CD4-positive, alpha-beta T cell (primary cell): ENCODE data around the gene RGS10. TPM values are rescaled to one million over a fixed set of nuclear protein-coding genes. Genes with fewer than 3 reads are reported as not detected.

Source experiments
- ATAC-seq: fragments of 200-7000 bp; cut with Tn5 transposase; one replicate; pipeline ENCODE4 v1.10.0; 2022; ENCODE audit warnings: mild to moderate bottlenecking; ENCODE audit not compliant: poor library complexity
- CTCF ChIA-PET: fragments of 350-600 bp; sonication (Branson Sonifier 250); formaldehyde crosslinking; loops from one replicate; lab custom pipeline; 2021; ENCODE audit warnings: antibody characterized with exemption, inconsistent platforms; lab: Charles Lee
- POLR2A ChIA-PET: fragments of 350-600 bp; sonication (Branson Sonifier 250); formaldehyde crosslinking; loops from one replicate; lab custom pipeline; 2021; ENCODE audit warnings: antibody characterized with exemption, inconsistent platforms; lab: Charles Lee
- DNase-seq, 14 experiments: peaks; one replicate each; pipeline ENCODE4 v3.0.0-alpha.2; 2013 to 2020; ENCODE audit warnings: mixed read lengths in 2 of 14
- H3K27ac ChIP-seq, 2 donors: one replicate each; pipeline versions ENCODE4 v1.5.1 to v1.7.0; 2013; ENCODE audit warnings: low read length in 2 of 2, low read depth in 1 of 2, mild to moderate bottlenecking in 1 of 2
- H3K27me3 ChIP-seq, 2 experiments: 1 replicate in 1 of 2; 2 replicates in 1 of 2; pipeline versions ENCODE4 v1.6.1 to v1.7.0; 2013; ENCODE audit warnings: low read length in 2 of 2, control low read depth in 1 of 2, mild to moderate bottlenecking in 1 of 2, moderate library complexity in 1 of 2; ENCODE audit not compliant: insufficient read depth in 2 of 2, control insufficient read depth in 1 of 2
- H3K36me3 ChIP-seq: one replicate; pipeline ENCODE4 v1.6.1; 2013; ENCODE audit warnings: low read length, control low read depth; ENCODE audit not compliant: insufficient read depth
- H3K4me1 ChIP-seq: one replicate; pipeline ENCODE4 v1.6.1; 2013; ENCODE audit warnings: low read length, control low read depth; ENCODE audit not compliant: insufficient read depth
- H3K4me3 ChIP-seq: one replicate; pipeline ENCODE4 v1.5.1; 2013; ENCODE audit warnings: mild to moderate bottlenecking, low read length, moderate library complexity
- H3K9me3 ChIP-seq, 2 experiments: 1 replicate in 1 of 2; 2 replicates in 1 of 2; pipeline versions ENCODE4 v1.6.1 to v1.7.0; 2013; ENCODE audit warnings: low read length in 2 of 2, mild to moderate bottlenecking in 2 of 2, control low read depth in 1 of 2, moderate library complexity in 1 of 2; ENCODE audit not compliant: control insufficient read depth in 1 of 2, insufficient read depth in 1 of 2
- H3K27ac Mint-ChIP-seq: one replicate; pipeline ENCODE4 v1.8.0; 2020; ENCODE audit warnings: mixed read lengths
- H3K27me3 Mint-ChIP-seq: one replicate; pipeline ENCODE4 v1.8.0; 2021; ENCODE audit warnings: mixed read lengths
- H3K36me3 Mint-ChIP-seq: one replicate; pipeline ENCODE4 v1.8.0; 2021; ENCODE audit warnings: low read depth, mixed read lengths
- H3K4me1 Mint-ChIP-seq: one replicate; pipeline ENCODE4 v1.8.0; 2021; ENCODE audit warnings: low read depth, mixed read lengths
- H3K4me3 Mint-ChIP-seq: one replicate; pipeline ENCODE4 v1.8.0; 2020; ENCODE audit warnings: mild to moderate bottlenecking, mixed read lengths
- H3K9me3 Mint-ChIP-seq: one replicate; pipeline ENCODE4 v1.8.0; 2020; ENCODE audit warnings: mixed read lengths
- intact Hi-C, 2 experiments: fragments of 100-400 bp; cut with DNase I in 1 of 2; cut with micrococcal nuclease in 1 of 2; formaldehyde crosslinking; loops; one replicate each; pipeline versions ENCODE4 v1.15.1 to v1.9.0; 2023 to 2025; cut with DNase I, micrococcal nuclease
- total RNA-seq, 174 experiments: library from RNA in 2 of 174; stranded (reverse) in 2 of 174; gene quantifications; one replicate each; pipeline ENCODE4 v1.2.3 and lab custom pipeline; 2021 to 2026
- TF ChIP-seq, protein P1 (sequence below): fragments of 200-600 bp; IDR thresholded peaks from one replicate; pipeline ENCODE4 v1.8.0; 2022; ENCODE audit warnings: antibody characterized with exemption, mild to moderate bottlenecking

RGS10 gene
- total RNA-seq, 2 experiments from 2014 or later, result 132 to 134 TPM

DNA sequence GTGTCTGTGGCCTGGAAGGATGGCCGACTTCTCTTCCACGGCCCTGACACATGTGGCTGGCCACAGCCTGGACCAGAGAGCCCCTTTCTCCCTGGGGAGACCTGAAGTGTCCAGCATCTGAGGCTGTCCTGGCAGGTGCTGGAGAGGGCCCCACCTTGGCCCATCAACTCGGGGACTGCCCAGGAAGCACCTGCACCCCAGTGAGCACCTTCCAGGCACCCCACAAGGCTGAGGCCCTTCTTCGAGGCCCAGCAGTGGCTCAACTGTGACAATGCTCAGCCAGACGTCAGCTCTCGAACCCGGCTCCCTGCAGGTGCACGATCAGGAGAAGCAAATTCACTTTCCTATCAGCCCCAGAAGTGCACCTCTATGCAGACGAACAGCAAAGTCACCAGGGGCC is 24.3 kb downstream of the RGS10 start:
- Mint-ChIP-seq H3K4me1 (peaks cover 76% of the 10 kb centered on the region), H3K9me3 (no peaks in the 10 kb centered on the region), H3K27me3 (no peaks in the 10 kb centered on the region), H3K36me3 (peaks cover 75% of the 10 kb centered on the region), H3K27ac (peak overlapping the region; percentile 98), H3K4me3 (peak overlapping the region; percentile 86)
- Histone ChIP-seq H3K27ac (peak overlapping the region; percentile 71 to 91), H3K36me3 (peaks cover 63% of the 10 kb centered on the region), H3K9me3 (no peaks in the 10 kb centered on the region), H3K4me1 (peaks cover 62% of the 10 kb centered on the region), H3K4me3 (no peak overlapping the region), H3K27me3 (no peaks in the 10 kb centered on the region)
- ChIA-PET CTCF (interaction anchor here (1.2 to 2.5 kb wide), 3 partner anchors 25 to 311 kb away, joined by 6 to 12 read pairs (median 7); partner anchors contain the start of genes GRK5 and RGS10), POLR2A (interaction anchor here (0.6 to 6.6 kb wide), 9 partner anchors 12 to 353 kb away, joined by 3 to 138 read pairs (median 12); partner anchors contain the start of genes RGS10 and SFXN4)
- ATAC-seq (no peak), DNase-seq (no peak)
- intact Hi-C loops, result loop anchor here in 1 of 2 experiments (5.0 kb wide), 1 partner anchor 79 kb away; the partner anchor contains the start of gene TIAL1
- TF ChIP-seq, protein P1, sequence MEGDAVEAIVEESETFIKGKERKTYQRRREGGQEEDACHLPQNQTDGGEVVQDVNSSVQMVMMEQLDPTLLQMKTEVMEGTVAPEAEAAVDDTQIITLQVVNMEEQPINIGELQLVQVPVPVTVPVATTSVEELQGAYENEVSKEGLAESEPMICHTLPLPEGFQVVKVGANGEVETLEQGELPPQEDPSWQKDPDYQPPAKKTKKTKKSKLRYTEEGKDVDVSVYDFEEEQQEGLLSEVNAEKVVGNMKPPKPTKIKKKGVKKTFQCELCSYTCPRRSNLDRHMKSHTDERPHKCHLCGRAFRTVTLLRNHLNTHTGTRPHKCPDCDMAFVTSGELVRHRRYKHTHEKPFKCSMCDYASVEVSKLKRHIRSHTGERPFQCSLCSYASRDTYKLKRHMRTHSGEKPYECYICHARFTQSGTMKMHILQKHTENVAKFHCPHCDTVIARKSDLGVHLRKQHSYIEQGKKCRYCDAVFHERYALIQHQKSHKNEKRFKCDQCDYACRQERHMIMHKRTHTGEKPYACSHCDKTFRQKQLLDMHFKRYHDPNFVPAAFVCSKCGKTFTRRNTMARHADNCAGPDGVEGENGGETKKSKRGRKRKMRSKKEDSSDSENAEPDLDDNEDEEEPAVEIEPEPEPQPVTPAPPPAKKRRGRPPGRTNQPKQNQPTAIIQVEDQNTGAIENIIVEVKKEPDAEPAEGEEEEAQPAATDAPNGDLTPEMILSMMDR, result no peak

DNA sequence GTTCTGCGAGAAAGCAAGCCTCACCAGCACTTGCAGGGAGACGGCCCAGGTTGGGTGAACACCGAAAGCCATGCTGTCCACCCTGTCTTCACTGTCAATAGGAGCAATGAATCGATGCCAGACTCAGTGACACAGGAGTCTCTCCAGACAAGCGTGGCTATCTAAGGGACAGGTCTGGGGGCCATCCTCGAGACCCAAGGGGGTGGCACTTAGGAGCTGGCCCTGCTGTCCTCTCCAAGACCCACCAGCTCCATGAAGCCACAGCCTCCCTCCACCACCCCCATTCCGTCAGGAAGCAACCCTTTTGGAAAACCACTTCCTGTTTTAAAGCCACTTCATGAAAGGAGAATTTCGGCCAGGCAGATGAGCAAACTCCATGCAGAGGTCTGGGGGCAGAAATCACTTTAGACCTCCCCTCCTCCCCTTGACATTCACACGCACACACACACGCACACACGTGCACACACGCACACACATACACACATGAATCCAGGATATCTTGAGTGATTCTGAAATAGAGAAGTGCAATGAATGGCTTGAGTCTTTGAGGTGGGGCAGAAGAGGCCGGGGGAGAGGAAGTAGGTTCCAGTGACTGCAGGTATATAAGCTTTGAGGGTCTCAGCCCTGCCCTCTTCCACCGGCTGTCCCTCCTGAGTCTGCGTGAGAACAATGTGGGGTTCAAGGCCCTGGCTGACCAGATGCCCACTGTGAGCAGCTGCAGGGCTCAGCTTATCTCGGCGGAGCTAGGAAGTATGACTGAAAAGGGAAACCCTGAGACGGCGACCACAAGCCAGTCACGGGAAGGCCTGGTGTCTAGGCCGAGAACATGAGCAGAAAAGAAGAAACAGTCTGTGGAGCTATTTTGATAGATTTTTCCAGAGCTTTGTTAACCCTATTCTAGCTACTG is 25.0 kb downstream of the RGS10 start:
- TF ChIP-seq, protein P1, result no peak
- ATAC-seq (peak; percentile 22), DNase-seq (peak in 10 of 14 experiments; percentile 38 to 80 (median 51))
- H3K36me3 ChIP-seq, result peaks cover 63% of the 10 kb centered on the region
- Mint-ChIP-seq H3K4me3 (peak overlapping the region; percentile 86), H3K4me1 (peaks cover 76% of the 10 kb centered on the region), H3K36me3 (peaks cover 75% of the 10 kb centered on the region), H3K27ac (peak overlapping the region; percentile 98), H3K27me3 (no peaks in the 10 kb centered on the region), H3K9me3 (no peaks in the 10 kb centered on the region)
- intact Hi-C loops, result loop anchor here (2.0 to 5.0 kb wide), 4 partner anchors 15 to 80 kb away; partner anchors contain the start of gene TIAL1 (in 1 of the 2)
- H3K4me1 ChIP-seq, result peaks cover 64% of the 10 kb centered on the region
- no peaks in the 10 kb centered on the region for H3K27me3 ChIP-seq
- CTCF ChIA-PET, result interaction anchor here (1.2 to 2.5 kb wide), 3 partner anchors 26 to 311 kb away, joined by 6 to 12 read pairs (median 7); partner anchors contain the start of genes GRK5 and RGS10
- no peaks in the 10 kb centered on the region for H3K9me3 ChIP-seq
- POLR2A ChIA-PET, result interaction anchor here (1.0 to 6.6 kb wide), 15 partner anchors 10 to 364 kb away, joined by 3 to 138 read pairs (median 5); partner anchors contain the start of genes RGS10 and SFXN4
- H3K27ac ChIP-seq, result peak overlapping the region; percentile 71 to 91
- H3K4me3 ChIP-seq, result peak overlapping the region; percentile 27
